AG09319 (cell line): ENCODE results near the gene CMPK2.

Experiments used
- DNase-seq: peaks from one replicate; pipeline ENCODE4 v3.0.0-alpha.2; 2010; ENCODE audit warnings: low read depth; ENCODE audit errors: extremely low read depth
- TF ChIP-seq, protein P1 (sequence below): IDR thresholded peaks from 2 replicates; pipeline ENCODE4 v1.5.1; 2011; ENCODE audit warnings: low read depth, mild to moderate bottlenecking, inconsistent platforms, low read length, moderate library complexity

The CMPK2 gene

DNA sequence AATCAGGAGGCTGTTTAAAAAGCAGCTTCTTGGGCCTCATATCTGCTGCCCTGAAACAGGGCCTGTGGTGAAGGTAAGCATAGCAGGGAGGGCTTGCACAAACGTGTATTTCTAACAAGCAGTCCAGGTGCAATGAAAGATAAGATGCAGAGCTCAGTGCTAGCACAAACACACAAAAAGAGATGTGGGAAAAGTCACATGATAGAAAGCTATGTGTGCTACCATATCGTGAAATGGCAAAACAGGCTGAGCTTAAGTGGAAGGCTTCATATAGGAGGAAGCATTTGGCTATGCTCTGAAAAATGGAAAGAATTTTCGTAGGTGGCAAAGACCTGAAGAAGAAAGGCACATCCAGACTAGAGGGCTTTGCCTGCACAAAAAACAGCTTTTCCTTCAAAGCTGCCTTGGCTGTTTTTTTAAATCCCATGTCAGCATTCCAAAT is 22.1 kb upstream of the CMPK2 start:
- TF ChIP-seq, protein P1, sequence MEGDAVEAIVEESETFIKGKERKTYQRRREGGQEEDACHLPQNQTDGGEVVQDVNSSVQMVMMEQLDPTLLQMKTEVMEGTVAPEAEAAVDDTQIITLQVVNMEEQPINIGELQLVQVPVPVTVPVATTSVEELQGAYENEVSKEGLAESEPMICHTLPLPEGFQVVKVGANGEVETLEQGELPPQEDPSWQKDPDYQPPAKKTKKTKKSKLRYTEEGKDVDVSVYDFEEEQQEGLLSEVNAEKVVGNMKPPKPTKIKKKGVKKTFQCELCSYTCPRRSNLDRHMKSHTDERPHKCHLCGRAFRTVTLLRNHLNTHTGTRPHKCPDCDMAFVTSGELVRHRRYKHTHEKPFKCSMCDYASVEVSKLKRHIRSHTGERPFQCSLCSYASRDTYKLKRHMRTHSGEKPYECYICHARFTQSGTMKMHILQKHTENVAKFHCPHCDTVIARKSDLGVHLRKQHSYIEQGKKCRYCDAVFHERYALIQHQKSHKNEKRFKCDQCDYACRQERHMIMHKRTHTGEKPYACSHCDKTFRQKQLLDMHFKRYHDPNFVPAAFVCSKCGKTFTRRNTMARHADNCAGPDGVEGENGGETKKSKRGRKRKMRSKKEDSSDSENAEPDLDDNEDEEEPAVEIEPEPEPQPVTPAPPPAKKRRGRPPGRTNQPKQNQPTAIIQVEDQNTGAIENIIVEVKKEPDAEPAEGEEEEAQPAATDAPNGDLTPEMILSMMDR: no peak
- DNase-seq: no peak

- DNase-seq: no peak
- TF ChIP-seq, protein P1: no peak
Observed at GRCh38 chr2:6885968-6886367, 20.3 kb upstream of the CMPK2 start.

DNA sequence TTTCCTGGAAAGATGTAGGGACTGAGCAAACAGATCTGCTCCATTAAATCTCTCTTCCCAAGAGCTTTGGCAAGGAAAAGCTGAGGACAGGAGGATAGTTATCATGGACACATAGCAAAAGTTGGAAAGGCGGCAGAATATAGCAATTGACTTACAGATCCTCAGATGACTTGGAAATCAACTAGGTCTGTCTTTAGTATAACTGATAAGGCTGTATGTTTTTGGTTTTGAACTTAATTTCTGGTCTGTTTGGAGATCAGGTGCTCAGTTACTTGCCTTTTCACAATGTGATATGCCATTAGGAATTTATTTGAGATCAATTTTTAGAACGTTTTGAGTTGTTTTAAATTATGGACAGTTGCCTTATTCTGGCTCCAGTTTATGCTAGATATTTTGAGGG is 19.8 kb upstream of the CMPK2 start:
- TF ChIP-seq, protein P1: no peak
- DNase-seq: no peak

DNA sequence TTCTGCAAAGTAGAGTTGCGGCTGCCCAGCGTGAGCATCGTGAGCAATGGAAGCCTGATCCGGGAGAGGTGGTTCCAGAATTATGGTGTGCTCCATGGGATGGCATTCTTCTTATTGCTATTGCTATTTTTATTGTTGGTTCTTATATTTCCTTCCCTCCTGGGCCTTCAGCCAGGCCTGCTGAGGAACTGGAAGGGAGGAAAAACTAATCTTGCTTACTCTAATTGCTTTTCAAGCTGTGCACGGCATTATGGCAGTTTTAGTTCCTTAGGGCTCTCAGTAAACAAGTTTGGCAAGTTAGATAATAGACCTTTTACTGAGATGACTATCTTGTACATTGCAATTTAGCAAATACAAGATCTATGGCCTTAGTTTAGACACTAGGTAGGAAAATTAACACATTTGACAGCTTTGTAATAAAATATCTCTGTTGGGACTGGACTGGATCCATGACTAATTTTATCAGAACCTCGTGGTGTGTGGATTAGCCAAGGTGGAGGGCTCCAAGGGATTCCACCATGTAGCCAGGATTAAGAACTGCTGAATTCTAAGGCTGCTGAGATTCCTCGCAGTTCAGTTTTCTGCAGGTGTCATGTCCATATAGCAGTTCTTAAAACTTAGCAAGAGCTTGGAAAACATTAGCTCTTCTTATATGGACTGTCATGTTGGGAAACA is 17.9 kb upstream of the CMPK2 start:
- no peak for DNase-seq
- TF ChIP-seq, protein P1: no peak

GRCh38 chr2:6881516-6881915 is 15.8 kb upstream of the CMPK2 start:
- no peak for DNase-seq
- TF ChIP-seq, protein P1: no peak

DNA sequence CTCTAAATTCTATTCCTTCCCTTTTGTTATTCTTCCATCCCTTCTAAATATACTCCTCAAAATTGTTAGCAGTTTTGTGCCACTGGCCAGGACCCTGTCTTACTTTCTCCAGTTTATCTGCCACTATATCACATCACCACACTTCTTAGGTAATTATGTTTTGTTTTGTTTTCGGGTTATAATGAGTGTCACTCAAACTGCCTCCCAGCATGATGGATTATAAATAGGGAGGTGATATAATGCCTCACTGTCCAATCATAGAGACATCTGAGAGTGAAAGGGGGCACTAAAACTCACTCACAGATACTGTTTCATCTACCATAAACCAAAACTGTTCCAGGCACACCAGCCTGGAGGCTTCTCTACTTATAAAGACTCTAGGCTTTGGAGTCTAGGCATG is 15.3 kb upstream of the CMPK2 start:
- DNase-seq: no peak
- TF ChIP-seq, protein P1: no peak

- TF ChIP-seq, protein P1: no peak
Observed at GRCh38 chr2:6880200-6880733, 14.6 kb upstream of the CMPK2 start.

More at GRCh38 chr2:6880200-6880733, 14.6 kb upstream of the CMPK2 start:
- no peak for DNase-seq
